T-helper 17 cell (primary cell): ENCODE results near the gene RFTN1. TPM values are rescaled to one million over a fixed set of nuclear protein-coding genes. Genes with fewer than 3 reads are reported as not detected.

Source experiments
- ATAC-seq: fragments of 150-1000 bp; cut with Tn5 transposase; 2 replicates; pipeline ENCODE4 v1.10.0; 2021; ENCODE audit warnings: mild to moderate bottlenecking, moderate library complexity
- DNase-seq, 3 donors: peaks; one replicate each; pipeline versions ENCODE4 v3.0.0 to v3.0.0-alpha.2; 2020 to 2021
- H3K9me3 ChIP-seq: one replicate; pipeline ENCODE4 v1.7.0; 2013; ENCODE audit warnings: low read length, mild to moderate bottlenecking; ENCODE audit not compliant: control insufficient read depth, poor library complexity, severe bottlenecking
- H3K27ac Mint-ChIP-seq: one replicate; pipeline ENCODE4 v1.8.0; 2022; ENCODE audit warnings: mild to moderate bottlenecking, moderate library complexity, mixed read lengths
- H3K27me3 Mint-ChIP-seq: one replicate; pipeline ENCODE4 v1.8.0; 2022; ENCODE audit warnings: mixed read lengths
- H3K36me3 Mint-ChIP-seq: one replicate; pipeline ENCODE4 v1.8.0; 2022; ENCODE audit warnings: low read depth, mixed read lengths
- H3K4me1 Mint-ChIP-seq: one replicate; pipeline ENCODE4 v1.8.0; 2022; ENCODE audit warnings: mild to moderate bottlenecking, mixed read lengths
- H3K4me3 Mint-ChIP-seq: one replicate; pipeline ENCODE4 v1.8.0; 2022; ENCODE audit warnings: mild to moderate bottlenecking, moderate library complexity, mixed read lengths
- total RNA-seq, 4 donors: library from RNA in 2 of 4; stranded (reverse) in 2 of 4; gene quantifications; one replicate each; pipeline ENCODE4 v1.2.3 and lab custom pipeline; 2022 to 2026

The RFTN1 gene
- total RNA-seq, 2 donors from 2014 or later, result 51.8 to 55.8 TPM

- Mint-ChIP-seq H3K36me3 (peaks cover 8% of the 10 kb centered on the region), H3K4me1 (peaks cover 18% of the 10 kb centered on the region), H3K27ac (no peak overlapping the region), H3K27me3 (no peaks in the 10 kb centered on the region), H3K4me3 (no peak overlapping the region)
- DNase-seq (no peak), ATAC-seq (no peak)
- H3K9me3 ChIP-seq, result no peaks in the 10 kb centered on the region
Measured at GRCh38 chr3:16460273-16460672, 53.2 kb downstream of the RFTN1 start.

- Mint-ChIP-seq H3K27ac (no peak overlapping the region), H3K27me3 (no peaks in the 10 kb centered on the region), H3K4me3 (no peak overlapping the region), H3K4me1 (peaks cover 18% of the 10 kb centered on the region), H3K36me3 (peaks cover 3% of the 10 kb centered on the region)
- ATAC-seq (no peak), DNase-seq (no peak)
- H3K9me3 ChIP-seq, result no peaks in the 10 kb centered on the region
Measured at GRCh38 chr3:16456784-16457415, 56.6 kb downstream of the RFTN1 start.

GRCh38 chr3:16455966-16456365 lies 57.5 kb downstream of the RFTN1 start:
- DNase-seq (no peak), ATAC-seq (no peak)
- peaks cover 3% of the 10 kb centered on the region for H3K36me3 Mint-ChIP-seq
- H3K9me3 ChIP-seq, result no peaks in the 10 kb centered on the region
- peaks cover 19% of the 10 kb centered on the region for H3K4me1 Mint-ChIP-seq
- H3K4me3 Mint-ChIP-seq, result no peak overlapping the region
- H3K27ac Mint-ChIP-seq, result no peak overlapping the region
- H3K27me3 Mint-ChIP-seq, result no peaks in the 10 kb centered on the region

GRCh38 chr3:16455001-16455400 lies 58.5 kb downstream of the RFTN1 start:
- no peaks in the 10 kb centered on the region for H3K27me3 Mint-ChIP-seq
- H3K4me1 Mint-ChIP-seq, result peaks cover 27% of the 10 kb centered on the region
- DNase-seq, result no peak
- ATAC-seq, result no peak
- H3K27ac Mint-ChIP-seq, result no peak overlapping the region
- peaks cover 3% of the 10 kb centered on the region for H3K36me3 Mint-ChIP-seq
- no peak overlapping the region for H3K4me3 Mint-ChIP-seq
- no peaks in the 10 kb centered on the region for H3K9me3 ChIP-seq

GRCh38 chr3:16452261-16452660 lies 61.2 kb downstream of the RFTN1 start:
- no peaks in the 10 kb centered on the region for H3K9me3 ChIP-seq
- DNase-seq (no peak), ATAC-seq (no peak)
- Mint-ChIP-seq H3K36me3 (no peaks in the 10 kb centered on the region), H3K4me3 (no peak overlapping the region), H3K27ac (peak overlapping the region; percentile 3), H3K27me3 (no peaks in the 10 kb centered on the region), H3K4me1 (peaks cover 33% of the 10 kb centered on the region)

- DNase-seq (no peak), ATAC-seq (no peak)
- Mint-ChIP-seq H3K4me1 (peaks cover 31% of the 10 kb centered on the region), H3K36me3 (peaks cover under 1% of the 10 kb centered on the region), H3K4me3 (no peak overlapping the region), H3K27ac (no peak overlapping the region), H3K27me3 (no peaks in the 10 kb centered on the region)
- H3K9me3 ChIP-seq, result no peaks in the 10 kb centered on the region
Measured at GRCh38 chr3:16449369-16449768, 64.1 kb downstream of the RFTN1 start.

GRCh38 chr3:16448639-16449070 lies 64.8 kb downstream of the RFTN1 start:
- H3K27ac Mint-ChIP-seq, result no peak overlapping the region
- peaks cover 24% of the 10 kb centered on the region for H3K4me1 Mint-ChIP-seq
- ATAC-seq, result no peak

GRCh38 chr3:16447135-16447534 lies 66.4 kb downstream of the RFTN1 start:
- no peaks in the 10 kb centered on the region for H3K9me3 ChIP-seq
- Mint-ChIP-seq H3K36me3 (peaks cover 2% of the 10 kb centered on the region), H3K4me3 (no peak overlapping the region), H3K27ac (no peak overlapping the region), H3K4me1 (peaks cover 19% of the 10 kb centered on the region), H3K27me3 (no peaks in the 10 kb centered on the region)
- DNase-seq (no peak), ATAC-seq (no peak)

More at GRCh38 chr3:16448639-16449070, 64.8 kb downstream of the RFTN1 start:
- H3K9me3 ChIP-seq, result no peaks in the 10 kb centered on the region
- DNase-seq, result no peak
- H3K4me3 Mint-ChIP-seq, result no peak overlapping the region
- H3K36me3 Mint-ChIP-seq, result peaks cover 2% of the 10 kb centered on the region
- H3K27me3 Mint-ChIP-seq, result no peaks in the 10 kb centered on the region

- Mint-ChIP-seq H3K4me1 (peaks cover 10% of the 10 kb centered on the region), H3K36me3 (peaks cover 2% of the 10 kb centered on the region), H3K4me3 (no peak overlapping the region), H3K27ac (no peak overlapping the region), H3K27me3 (no peaks in the 10 kb centered on the region)
- ATAC-seq (no peak), DNase-seq (no peak)
- H3K9me3 ChIP-seq, result no peaks in the 10 kb centered on the region
Measured at GRCh38 chr3:16444344-16444743, 69.2 kb downstream of the RFTN1 start.

- Mint-ChIP-seq H3K4me1 (peaks cover 6% of the 10 kb centered on the region), H3K27ac (no peak overlapping the region), H3K27me3 (no peaks in the 10 kb centered on the region)
Measured at GRCh38 chr3:16442730-16443129, 70.8 kb downstream of the RFTN1 start.

GRCh38 chr3:16441371-16441875 lies 72.1 kb downstream of the RFTN1 start:
- DNase-seq, result no peak
- no peaks in the 10 kb centered on the region for H3K9me3 ChIP-seq
- H3K36me3 Mint-ChIP-seq, result peaks cover 2% of the 10 kb centered on the region
- H3K27ac Mint-ChIP-seq, result peak overlapping the region; percentile 59
- H3K4me1 Mint-ChIP-seq, result peaks cover 6% of the 10 kb centered on the region
- ATAC-seq, result no peak
- H3K4me3 Mint-ChIP-seq, result no peak overlapping the region
- H3K27me3 Mint-ChIP-seq, result no peaks in the 10 kb centered on the region

More at GRCh38 chr3:16442730-16443129, 70.8 kb downstream of the RFTN1 start:
- DNase-seq (no peak), ATAC-seq (no peak)
- Mint-ChIP-seq H3K4me3 (no peak overlapping the region), H3K36me3 (peaks cover 2% of the 10 kb centered on the region)
- no peaks in the 10 kb centered on the region for H3K9me3 ChIP-seq

GRCh38 chr3:16439848-16440708 lies 73.4 kb downstream of the RFTN1 start:
- no peaks in the 10 kb centered on the region for H3K9me3 ChIP-seq
- peaks cover 6% of the 10 kb centered on the region for H3K4me1 Mint-ChIP-seq
- DNase-seq (no peak), ATAC-seq (no peak)
- no peak overlapping the region for H3K27ac Mint-ChIP-seq
- H3K27me3 Mint-ChIP-seq, result no peaks in the 10 kb centered on the region
- no peak overlapping the region for H3K4me3 Mint-ChIP-seq
- peaks cover 2% of the 10 kb centered on the region for H3K36me3 Mint-ChIP-seq

- ATAC-seq (no peak), DNase-seq (no peak)
- peaks cover 1% of the 10 kb centered on the region for H3K36me3 Mint-ChIP-seq
- no peak overlapping the region for H3K4me3 Mint-ChIP-seq
- H3K9me3 ChIP-seq, result no peaks in the 10 kb centered on the region
- H3K4me1 Mint-ChIP-seq, result peaks cover 6% of the 10 kb centered on the region
- H3K27ac Mint-ChIP-seq, result peak overlapping the region; percentile 60
- no peaks in the 10 kb centered on the region for H3K27me3 Mint-ChIP-seq
Measured at GRCh38 chr3:16439163-16439847, 74.2 kb downstream of the RFTN1 start.
